GM12878 (cell line): ENCODE measurements around the gene DUS2. TPM values are rescaled to one million over a fixed set of nuclear protein-coding genes. Genes with fewer than 3 reads are reported as not detected.

ENCODE experiments used
- ATAC-seq: fragments of 200-7000 bp; cut with Tn5 transposase; 3 replicates; pipeline ENCODE4 v1.9.1; 2020; ENCODE audit warnings: mild to moderate bottlenecking, moderate library complexity
- BruUV-seq: library from RNA; stranded (reverse); fragments of 400-500 nt; replicated peaks from 2 replicates; lab custom pipeline; 2021; lab: Mats Ljungman, UMichigan
- CTCF ChIA-PET: fragments of 300-600 bp; sonication (Branson Sonifier 250); formaldehyde crosslinking; extraction: SDS; loops from one replicate; lab custom pipeline; 2021; ENCODE audit warnings: inconsistent platforms; lab: Yijun Ruan, JAX
- POLR2A ChIA-PET: fragments of 350-600 bp; formaldehyde crosslinking; extraction: SDS; loops from one replicate; lab custom pipeline; 2021; ENCODE audit warnings: inconsistent platforms; lab: Charles Lee
- RAD21 ChIA-PET: fragments of 300-600 bp; sonication (Branson Sonifier 250); formaldehyde crosslinking; loops from one replicate; lab custom pipeline; 2023; ENCODE audit warnings: antibody characterized with exemption; ENCODE audit not compliant: unreplicated experiment; lab: Charles Lee
- SMC1A ChIA-PET: fragments of 300-600 bp; sonication (Branson Sonifier 250); formaldehyde crosslinking; loops from one replicate; lab custom pipeline; 2023; ENCODE audit not compliant: unreplicated experiment, uncharacterized antibody; lab: Charles Lee
- DNase-seq: peaks from one replicate; pipeline ENCODE4 v3.0.0-alpha.2; 2011; ENCODE audit warnings: low read depth, low spot score
- FAIRE-seq: peaks from 3 replicates; lab custom pipeline; 2011; peaks lifted over from hg19 to GRCh38; lab: Jason Lieb, UNC
- H2AFZ ChIP-seq: 2 replicates; pipeline ENCODE4 v1.6.0; 2011; ENCODE audit warnings: low read depth, low read length, control low read depth; ENCODE audit not compliant: control insufficient read depth
- H3K27ac ChIP-seq: 2 replicates; pipeline ENCODE4 v1.5.1; 2011; ENCODE audit warnings: control low read depth; ENCODE audit not compliant: control insufficient read depth, insufficient read depth
- H3K27me3 ChIP-seq, 2 experiments: replicated peaks in 1 of 2; 2 replicates each; pipeline versions ENCODE4 v1.6.0 to v1.6.1; 2011; ENCODE audit warnings: low read length in 1 of 2; ENCODE audit not compliant: control insufficient read depth in 2 of 2, insufficient read depth in 2 of 2
- H3K36me3 ChIP-seq, 2 experiments: 2 replicates each; pipeline ENCODE4 v1.5.1; 2011; ENCODE audit warnings: low read length in 1 of 2; ENCODE audit not compliant: control insufficient read depth in 2 of 2, insufficient read depth in 2 of 2
- H3K4me1 ChIP-seq: 2 replicates; pipeline ENCODE4 v1.6.1; 2011; ENCODE audit warnings: mild to moderate bottlenecking, low read length, moderate library complexity, mixed read lengths; ENCODE audit not compliant: control insufficient read depth, insufficient read depth
- H3K4me2 ChIP-seq: 2 replicates; pipeline ENCODE4 v1.6.0; 2011; ENCODE audit warnings: control low read depth; ENCODE audit not compliant: control insufficient read depth, insufficient read depth
- H3K4me3 ChIP-seq: fragments of 200-600 bp; sonication (generic); 2 replicates; pipeline ENCODE4 v1.5.1; 2016
- H3K79me2 ChIP-seq: 2 replicates; pipeline ENCODE4 v1.6.0; 2011; ENCODE audit warnings: low read length; ENCODE audit not compliant: control insufficient read depth, insufficient read depth
- H3K9ac ChIP-seq: 2 replicates; pipeline ENCODE4 v1.8.0; 2011; ENCODE audit warnings: low read length, control low read depth, mixed read lengths; ENCODE audit not compliant: control insufficient read depth, insufficient read depth
- H3K9me3 ChIP-seq: replicated peaks from 3 replicates; pipeline ENCODE4 v1.5.1; 2011; ENCODE audit warnings: mild to moderate bottlenecking, low read length; ENCODE audit not compliant: control insufficient read depth, insufficient read depth
- H4K20me1 ChIP-seq: 2 replicates; pipeline ENCODE4 v1.6.0; 2011; ENCODE audit not compliant: control insufficient read depth, insufficient read depth
- CTCF ChIP-seq, 3 experiments: IDR thresholded peaks in 2 of 3; conservative IDR thresholded peaks in 1 of 3; 2 replicates each; pipeline ENCODE4 v1.5.1; 2011; ENCODE audit warnings: low read depth in 3 of 3, low read length in 3 of 3, mild to moderate bottlenecking in 3 of 3, control low read depth in 2 of 3, moderate library complexity in 2 of 3, inconsistent platforms in 1 of 3, mixed read lengths in 1 of 3; ENCODE audit not compliant: control insufficient read depth in 2 of 3, insufficient read depth in 1 of 3; ENCODE audit errors: extremely low read depth in 1 of 3
- POU2F2 ChIP-seq: IDR thresholded peaks from 3 replicates; pipeline ENCODE4 v1.6.1; 2011; ENCODE audit warnings: low read depth, mild to moderate bottlenecking, low read length, borderline replicate concordance
- RCOR1 ChIP-seq: conservative IDR thresholded peaks from 2 replicates; pipeline ENCODE4 v1.6.1; 2012; ENCODE audit warnings: low read depth, low read length, improper control_type of control experiment
- SIN3A ChIP-seq: IDR thresholded peaks from 2 replicates; pipeline ENCODE4 v1.6.1; 2012; ENCODE audit warnings: low read depth, low read length, improper control_type of control experiment
- SMAD1 ChIP-seq: fragments of 450-650 bp; IDR thresholded peaks from 2 replicates; pipeline ENCODE4 v1.6.1; 2018; ENCODE audit warnings: mild to moderate bottlenecking, low read depth; ENCODE audit not compliant: partially characterized antibody
- SUPT20H ChIP-seq: IDR thresholded peaks from 2 replicates; pipeline ENCODE4 v1.6.1; 2011; ENCODE audit warnings: low read depth, mild to moderate bottlenecking, low read length, moderate library complexity, borderline replicate concordance; ENCODE audit not compliant: control insufficient read depth
- TBL1XR1 ChIP-seq: IDR thresholded peaks from 2 replicates; pipeline ENCODE4 v1.6.1; 2012; ENCODE audit warnings: low read depth, low read length, improper control_type of control experiment
- YY1 ChIP-seq: IDR thresholded peaks from 2 replicates; pipeline ENCODE4 v1.6.1; 2011; ENCODE audit warnings: low read depth, mild to moderate bottlenecking, low read length
- ZBTB33 ChIP-seq: fragments of 450-650 bp; IDR thresholded peaks from 2 replicates; pipeline ENCODE4 v1.6.1; 2017; ENCODE audit warnings: mild to moderate bottlenecking
- WGBS: methylation state at CpG from one replicate; pipeline ENCODE4 v1.1.6; 2016; ENCODE audit warnings: low lambda C conversion rate; ENCODE audit not compliant: insufficient replicate concordance, insufficient coverage; ENCODE audit errors: missing lambda C conversion rate; 5-methylcytosine and 5-hydroxymethylcytosine counted together
- in situ Hi-C: fragments of 300-500 bp; cut with MboI; formaldehyde crosslinking; loops from 9 replicates; pipeline ENCODE4 v1.14.3; 2018; ENCODE audit warnings: mixed read lengths
- intact Hi-C: fragments of 100-400 bp; cut with micrococcal nuclease; formaldehyde crosslinking; loops from one replicate; pipeline ENCODE4 v1.14.2; 2022; ENCODE audit not compliant: unreplicated experiment
- polyA plus RNA-seq, 11 experiments: library from polyadenylated mRNA; depleted of rRNA in 4 of 11; unstranded in 6 of 11; stranded (reverse) in 5 of 11; fragments of >200 nt; fragmentation: Nextera tagmentation in 4 of 11; fragmentation: Illumina TruSeq in 1 of 11; extraction: Ambion mirVana in 4 of 11; extraction: Trizol in 1 of 11; gene quantifications; 1 replicate in 1 of 11; 2 replicates in 10 of 11; pipeline versions ENCODE4 v1.2.1 to v1.2.3, GENCODE V29; 2011 to 2016; ENCODE audit warnings: inconsistent platforms in 2 of 11, missing spikeins in 2 of 11, low read depth in 1 of 11
- total RNA-seq, 4 experiments: library from RNA; depleted of rRNA in 3 of 4; stranded (reverse); fragments of >200 nt in 3 of 4; fragmentation: Illumina TruSeq in 1 of 4; extraction: Trizol in 1 of 4; gene quantifications; 2 replicates each; pipeline versions ENCODE4 v1.2.1 to v1.2.3, GENCODE V29; 2013 to 2021
- TF ChIP-seq, protein P1 (sequence below): IDR thresholded peaks from 2 replicates; pipeline ENCODE4 v1.6.1; 2012; ENCODE audit warnings: mild to moderate bottlenecking, low read depth, low read length
- TF ChIP-seq, protein P2 (sequence below): IDR thresholded peaks from 2 replicates; pipeline ENCODE4 v1.6.1; 2011; ENCODE audit warnings: borderline replicate concordance, low read depth, mild to moderate bottlenecking, moderate library complexity, mixed read lengths, low read length; ENCODE audit not compliant: insufficient read depth; ENCODE audit errors: extremely low read length

DUS2 gene
- total and polyA plus RNA-seq, 10 of the 15 experiments (the other 5 are each of a cell fraction or from before 2014, with no cell fraction given) = 4.8 to 32.3 (median 25.5) TPM

GRCh38 chr16:68015681-68016080, 7.4 kb upstream of the DUS2 start, which contains the start of gene DPEP2NB:
TSS of gene DPEP2NB (minus strand) at chr16:68015911. CDS start at chr16:68015770, 141 bp downstream.
- Histone ChIP-seq H3K4me1 (no peaks in the 10 kb centered on the region), H3K79me2 (no peaks in the 10 kb centered on the region), H3K27me3 (no peaks in the 10 kb centered on the region), H3K36me3 (no peaks in the 10 kb centered on the region), H3K4me2 (no peak within 1 kb of the TSS), H3K9me3 (no peaks in the 10 kb centered on the region), H3K4me3 (no peak within 1 kb of the TSS), H4K20me1 (no peaks in the 10 kb centered on the region), H3K9ac (no peak within 1 kb of the TSS), H2AFZ (no peak within 1 kb of the TSS), H3K27ac (no peak within 1 kb of the TSS)
- intact Hi-C loops = no loop called here
- ChIA-PET CTCF (interaction anchor here (2.4 kb wide), 1 partner anchor 25 kb away, joined by 9 read pairs; no protein-coding TSS in a partner anchor), POLR2A (interaction anchor here (0.5 to 0.7 kb wide), 2 partner anchors 60 to 222 kb away, joined by 3 to 8 read pairs; no protein-coding TSS in a partner anchor), SMC1A (interaction anchor here (0.9 to 1.1 kb wide), 3 partner anchors 10 to 21 kb away, joined by 3 to 4 read pairs (median 3); no protein-coding TSS in a partner anchor), RAD21 (interaction anchor here (1.0 kb wide), 1 partner anchor 14 kb away, joined by 5 read pairs; no protein-coding TSS in a partner anchor)
- BruUV-seq = no TSS peak
- WGBS = 54% methylated on average over 5 of the region's 5 CpGs
- FAIRE-seq = no peak
- DNase-seq = no peak
- no peak for ATAC-seq
- in situ Hi-C loops = no loop called here
- TF ChIP-seq, protein P1, sequence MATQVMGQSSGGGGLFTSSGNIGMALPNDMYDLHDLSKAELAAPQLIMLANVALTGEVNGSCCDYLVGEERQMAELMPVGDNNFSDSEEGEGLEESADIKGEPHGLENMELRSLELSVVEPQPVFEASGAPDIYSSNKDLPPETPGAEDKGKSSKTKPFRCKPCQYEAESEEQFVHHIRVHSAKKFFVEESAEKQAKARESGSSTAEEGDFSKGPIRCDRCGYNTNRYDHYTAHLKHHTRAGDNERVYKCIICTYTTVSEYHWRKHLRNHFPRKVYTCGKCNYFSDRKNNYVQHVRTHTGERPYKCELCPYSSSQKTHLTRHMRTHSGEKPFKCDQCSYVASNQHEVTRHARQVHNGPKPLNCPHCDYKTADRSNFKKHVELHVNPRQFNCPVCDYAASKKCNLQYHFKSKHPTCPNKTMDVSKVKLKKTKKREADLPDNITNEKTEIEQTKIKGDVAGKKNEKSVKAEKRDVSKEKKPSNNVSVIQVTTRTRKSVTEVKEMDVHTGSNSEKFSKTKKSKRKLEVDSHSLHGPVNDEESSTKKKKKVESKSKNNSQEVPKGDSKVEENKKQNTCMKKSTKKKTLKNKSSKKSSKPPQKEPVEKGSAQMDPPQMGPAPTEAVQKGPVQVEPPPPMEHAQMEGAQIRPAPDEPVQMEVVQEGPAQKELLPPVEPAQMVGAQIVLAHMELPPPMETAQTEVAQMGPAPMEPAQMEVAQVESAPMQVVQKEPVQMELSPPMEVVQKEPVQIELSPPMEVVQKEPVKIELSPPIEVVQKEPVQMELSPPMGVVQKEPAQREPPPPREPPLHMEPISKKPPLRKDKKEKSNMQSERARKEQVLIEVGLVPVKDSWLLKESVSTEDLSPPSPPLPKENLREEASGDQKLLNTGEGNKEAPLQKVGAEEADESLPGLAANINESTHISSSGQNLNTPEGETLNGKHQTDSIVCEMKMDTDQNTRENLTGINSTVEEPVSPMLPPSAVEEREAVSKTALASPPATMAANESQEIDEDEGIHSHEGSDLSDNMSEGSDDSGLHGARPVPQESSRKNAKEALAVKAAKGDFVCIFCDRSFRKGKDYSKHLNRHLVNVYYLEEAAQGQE = no peak
- no peak for TF ChIP-seq RCOR1
- TF ChIP-seq ZBTB33 = no peak
- no peak for TF ChIP-seq CTCF (IDR thresholded peaks at IDR 0.05 in 2 of 3, conservative IDR thresholded peaks at IDR 0.05 in 1 of 3; ENCODE audit: control insufficient read depth in 2 of 3, extremely low read depth in 1 of 3, insufficient read depth in 1 of 3, low read depth in 3 of 3, low read length in 3 of 3)
- TF ChIP-seq YY1 = no peak
- no peak for TF ChIP-seq TBL1XR1
- TF ChIP-seq, protein P2, sequence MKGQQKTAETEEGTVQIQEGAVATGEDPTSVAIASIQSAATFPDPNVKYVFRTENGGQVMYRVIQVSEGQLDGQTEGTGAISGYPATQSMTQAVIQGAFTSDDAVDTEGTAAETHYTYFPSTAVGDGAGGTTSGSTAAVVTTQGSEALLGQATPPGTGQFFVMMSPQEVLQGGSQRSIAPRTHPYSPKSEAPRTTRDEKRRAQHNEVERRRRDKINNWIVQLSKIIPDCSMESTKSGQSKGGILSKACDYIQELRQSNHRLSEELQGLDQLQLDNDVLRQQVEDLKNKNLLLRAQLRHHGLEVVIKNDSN = no peak
- TF ChIP-seq POU2F2 = no peak
- TF ChIP-seq SMAD1 = no peak
- TF ChIP-seq SIN3A = no peak
- TF ChIP-seq SUPT20H = no peak
